OCI-M1 (cell line): ENCODE results near the gene STAT5B.

Experiments used
- DNase-seq: peaks from one replicate; lab custom pipeline; 2025; lab: John Stamatoyannopoulos, UW

STAT5B gene

DNA sequence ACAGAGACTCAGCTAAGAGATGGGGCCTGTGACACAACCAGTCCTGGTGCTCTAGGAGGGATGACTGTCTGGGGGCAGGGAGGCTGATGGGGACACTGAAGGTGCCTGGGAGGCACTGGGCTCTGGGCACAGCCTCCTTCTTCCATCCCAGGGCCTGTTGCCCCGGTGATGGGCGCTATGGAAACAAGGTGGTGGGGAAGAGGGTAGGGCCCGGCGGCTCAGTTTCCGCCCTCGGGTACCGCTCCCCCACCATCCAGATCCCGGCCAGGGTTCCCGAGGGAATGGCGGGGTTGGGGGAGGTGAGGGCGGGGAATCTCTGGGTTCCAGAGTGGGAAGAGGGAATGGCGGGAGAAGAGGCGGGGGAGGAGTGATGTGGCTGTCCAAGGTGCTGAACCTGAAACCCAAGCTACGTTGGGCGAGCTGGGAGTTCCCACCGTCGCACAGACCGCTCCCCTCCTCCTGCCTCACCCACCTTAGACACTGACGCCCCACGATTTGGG is 96.2 kb downstream of the STAT5B start:
- DNase-seq, result peak; percentile 34

DNA sequence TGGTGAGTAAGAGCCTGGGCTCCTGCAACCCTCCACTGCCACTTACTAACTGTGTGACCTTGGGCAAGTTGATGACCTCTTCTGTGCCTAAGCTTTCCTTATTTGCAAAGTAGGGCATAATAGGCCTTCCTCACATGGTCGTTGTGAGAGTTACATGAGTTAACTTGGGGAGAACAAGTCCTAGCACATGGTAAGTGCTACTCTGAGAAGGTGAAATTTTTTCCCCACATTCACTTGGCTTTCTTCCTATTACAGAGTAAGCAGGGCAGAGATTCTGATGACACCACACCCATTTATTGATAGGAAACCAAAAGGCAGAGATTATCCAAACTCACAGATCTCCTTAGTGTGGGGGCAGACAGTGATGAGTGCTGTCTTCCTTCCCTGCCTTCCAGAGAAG is 96.9 kb downstream of the STAT5B start:
- no peak for DNase-seq

DNA sequence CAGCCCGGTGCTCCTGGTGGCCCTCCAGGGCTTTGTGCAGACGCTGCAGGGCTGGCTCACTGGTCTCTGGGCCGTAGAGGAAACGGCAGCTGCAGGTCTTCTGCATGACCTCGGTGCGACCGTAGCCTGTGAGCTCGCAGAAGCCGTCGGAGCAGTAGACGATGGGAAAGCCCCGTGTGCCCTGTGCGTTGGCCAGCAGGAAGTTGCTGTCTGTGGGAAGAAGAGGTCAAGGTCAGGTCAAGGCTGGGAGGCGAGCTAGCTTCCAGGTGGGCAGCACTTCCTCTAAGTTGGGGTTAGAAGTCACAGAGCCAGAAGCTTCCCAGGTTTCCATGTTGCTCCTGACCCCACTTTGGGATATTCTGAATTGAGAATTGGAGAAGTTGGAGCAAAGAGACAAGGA is 97.4 kb downstream of the STAT5B start:
- no peak for DNase-seq

DNA sequence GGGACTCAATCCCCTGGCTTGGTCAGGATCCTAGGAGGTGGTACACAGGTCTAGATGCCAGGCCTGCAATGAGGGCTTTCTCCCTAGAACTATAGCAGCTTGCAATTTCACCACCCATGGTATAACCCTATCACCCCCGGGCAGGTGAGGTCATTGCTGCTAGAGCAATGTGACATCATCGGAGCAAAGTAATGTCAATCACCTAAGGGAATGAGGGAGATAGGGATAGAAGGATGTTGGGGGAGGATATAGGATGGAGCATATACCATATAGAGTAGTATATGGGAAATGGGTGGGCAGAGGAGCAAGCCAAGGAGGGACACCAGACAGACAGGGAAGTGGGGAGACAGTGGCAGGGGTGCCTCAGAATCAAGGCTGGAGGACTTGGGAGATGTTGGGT is 98.5 kb downstream of the STAT5B start:
- no peak for DNase-seq

DNA sequence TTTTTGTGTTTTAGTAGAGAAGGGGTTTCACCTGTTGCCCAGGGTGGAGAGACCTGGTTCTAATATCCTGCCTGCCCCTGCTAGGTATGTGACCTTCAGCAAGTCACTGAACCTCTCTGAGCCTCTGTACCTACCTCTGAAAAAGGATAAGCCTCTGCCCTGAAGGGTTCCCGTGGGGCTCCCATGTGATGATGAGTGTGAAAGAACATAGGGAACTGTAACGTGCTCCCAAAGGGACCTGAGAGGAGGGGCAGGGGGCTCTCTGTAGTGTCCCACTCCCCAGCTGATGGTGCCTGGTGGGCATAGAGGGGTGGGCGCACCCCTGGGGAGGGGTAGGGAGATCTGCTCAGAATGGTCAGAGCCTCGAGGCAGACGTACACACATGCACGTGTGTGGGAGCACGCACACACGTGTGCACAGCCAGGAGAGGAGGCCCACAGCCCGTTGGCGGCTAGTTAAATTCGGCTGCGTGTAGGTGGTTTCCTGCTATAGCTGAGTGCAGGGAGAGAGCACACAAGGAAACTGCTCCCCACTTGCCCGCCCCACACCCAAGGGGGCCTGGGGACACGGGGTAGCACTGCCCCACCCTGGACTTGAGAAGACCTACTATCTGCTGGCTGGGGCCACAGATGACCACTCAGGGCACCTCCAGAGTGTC is 101.9 kb downstream of the STAT5B start:
- DNase-seq, result no peak

DNA sequence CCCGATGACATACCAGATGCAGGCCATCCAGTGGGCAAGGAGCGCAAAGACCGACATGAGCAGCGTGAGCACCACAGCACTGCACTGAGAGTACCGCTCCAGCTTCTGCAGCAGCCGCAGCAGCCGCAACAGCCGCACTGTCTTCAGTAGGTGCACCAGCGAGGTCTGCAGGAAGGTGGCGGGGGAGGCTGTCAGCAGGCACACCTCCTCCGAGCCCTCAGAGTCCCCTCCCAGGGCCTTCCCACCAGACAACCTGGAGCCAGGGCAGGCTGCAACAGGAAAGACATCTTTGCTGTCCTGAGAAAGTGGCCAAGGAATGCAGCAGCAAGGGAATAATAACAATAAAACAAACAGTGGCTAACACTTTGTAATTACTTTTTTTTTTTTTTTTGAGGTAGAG is 104.4 kb downstream of the STAT5B start:
- DNase-seq, result no peak

DNA sequence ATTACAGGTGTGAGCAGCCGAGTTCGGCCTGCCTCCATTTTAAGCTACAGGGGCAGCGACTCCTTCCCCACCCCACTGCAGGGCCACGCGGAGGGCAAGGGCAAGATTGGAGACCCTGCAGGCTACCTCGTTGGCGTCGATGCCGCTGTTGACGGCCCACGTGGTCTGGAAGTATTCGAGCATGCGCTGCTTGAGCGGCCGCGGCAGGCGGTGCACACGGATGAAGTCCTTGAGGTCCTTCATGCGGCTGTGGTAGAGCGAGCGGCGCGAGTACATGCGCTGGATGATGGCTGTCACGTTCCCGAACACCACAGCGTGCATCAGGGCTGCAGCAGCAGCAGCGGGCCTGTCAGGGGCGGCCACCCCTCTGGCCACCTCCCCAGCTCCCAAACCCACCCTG is 106.8 kb downstream of the STAT5B start:
- no peak for DNase-seq

DNA sequence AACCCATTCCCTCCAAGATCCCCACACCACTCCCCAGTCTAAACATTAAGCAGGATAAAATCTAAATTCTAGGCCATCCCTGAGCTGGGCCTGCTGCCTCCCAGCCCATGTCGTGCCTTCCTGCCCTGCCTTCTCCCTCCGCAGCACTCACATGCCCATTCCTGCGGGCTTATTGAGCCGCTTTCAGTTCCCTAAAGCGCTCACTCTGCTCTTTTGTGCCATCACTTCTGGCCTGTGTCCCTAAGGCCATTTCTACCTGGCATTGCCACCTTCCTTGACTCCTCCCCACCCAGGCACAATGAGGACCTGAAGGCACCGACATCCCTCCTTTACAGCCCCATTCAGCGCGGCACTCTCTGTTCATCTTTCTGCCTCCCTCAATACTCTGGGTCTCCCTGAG is 108.4 kb downstream of the STAT5B start:
- DNase-seq, result no peak

DNA sequence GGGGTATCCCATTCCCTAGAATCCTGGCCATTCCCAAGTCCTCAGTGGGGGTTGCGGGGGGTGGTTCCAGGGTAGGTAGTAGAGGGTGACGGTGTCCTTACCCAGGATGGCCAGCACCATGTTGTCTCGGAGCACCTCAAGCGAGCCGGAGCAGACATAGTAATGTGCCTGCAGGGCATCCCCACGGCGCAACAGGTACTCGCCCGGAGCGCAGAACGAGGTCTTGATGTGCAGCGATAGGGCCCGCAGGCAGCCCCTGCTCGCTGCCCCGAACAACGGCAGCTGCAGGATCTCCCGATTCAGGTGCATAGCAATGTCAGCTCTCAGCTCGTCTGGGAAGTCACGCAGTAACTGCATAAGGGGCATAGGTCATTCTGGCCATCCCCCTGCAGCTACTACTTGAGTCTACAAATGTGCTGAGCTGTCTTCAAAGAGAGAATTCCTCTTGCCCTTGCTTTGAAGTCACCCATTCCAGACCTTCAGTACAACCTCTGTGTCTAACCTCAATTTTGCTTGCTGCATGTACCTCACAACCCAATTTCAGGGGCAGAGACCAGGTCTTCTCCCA is 109.9 kb downstream of the STAT5B start:
- no peak for DNase-seq

DNA sequence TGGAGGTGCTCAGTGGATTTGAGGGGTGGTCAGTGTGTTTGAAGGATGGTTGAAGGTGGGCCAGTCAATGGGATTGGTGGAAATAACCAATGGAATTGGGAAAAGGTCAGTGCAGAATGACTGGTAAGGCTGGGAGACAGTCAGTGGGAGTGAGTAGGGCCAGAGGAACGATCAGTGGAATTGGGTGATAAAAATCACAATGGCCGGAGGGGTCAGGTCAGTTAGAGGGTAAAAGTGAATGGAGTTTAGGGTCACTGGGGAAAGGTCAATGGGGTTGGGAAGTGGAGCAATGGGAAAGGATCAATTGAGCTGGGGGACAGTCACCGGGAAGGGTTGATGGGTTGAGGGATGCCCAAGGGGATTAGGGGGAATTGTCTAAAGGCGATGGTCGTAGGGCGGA is 110.4 kb downstream of the STAT5B start:
- no peak for DNase-seq

DNA sequence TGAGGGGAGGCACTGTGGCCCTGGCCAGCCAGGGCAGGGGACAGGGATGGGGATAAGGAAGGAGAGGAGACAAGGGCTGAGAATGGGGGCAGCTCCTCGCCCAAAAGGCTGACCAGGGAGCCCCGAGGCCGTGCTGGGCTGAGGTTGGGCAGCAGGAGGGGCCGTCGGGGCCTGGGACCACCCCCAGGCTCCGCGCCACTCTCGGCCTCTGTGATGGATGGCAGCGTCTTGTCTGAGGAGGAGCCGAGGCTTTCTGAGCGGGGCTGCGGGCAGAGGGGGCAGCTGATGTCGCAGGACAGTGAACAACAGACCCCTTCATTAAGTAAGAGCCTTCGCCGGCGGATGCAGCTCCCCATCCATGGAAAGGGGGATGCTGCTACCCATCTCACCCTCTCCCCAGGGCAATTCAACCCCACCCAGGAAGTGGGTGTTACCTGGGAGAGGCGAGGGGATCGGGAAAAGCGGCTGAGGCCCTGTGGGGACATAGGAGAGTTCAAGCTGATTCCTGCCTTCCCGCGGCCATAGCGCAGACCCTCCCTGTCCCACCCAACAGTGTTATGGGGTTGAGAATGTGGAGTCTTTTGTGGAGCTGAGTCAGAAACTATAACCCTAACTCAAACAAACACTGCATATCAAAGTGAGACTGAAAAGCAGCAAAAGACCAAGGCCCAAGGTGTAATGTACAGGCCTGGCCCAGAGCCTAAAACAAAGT is 112.3 kb downstream of the STAT5B start:
- DNase-seq, result no peak

DNA sequence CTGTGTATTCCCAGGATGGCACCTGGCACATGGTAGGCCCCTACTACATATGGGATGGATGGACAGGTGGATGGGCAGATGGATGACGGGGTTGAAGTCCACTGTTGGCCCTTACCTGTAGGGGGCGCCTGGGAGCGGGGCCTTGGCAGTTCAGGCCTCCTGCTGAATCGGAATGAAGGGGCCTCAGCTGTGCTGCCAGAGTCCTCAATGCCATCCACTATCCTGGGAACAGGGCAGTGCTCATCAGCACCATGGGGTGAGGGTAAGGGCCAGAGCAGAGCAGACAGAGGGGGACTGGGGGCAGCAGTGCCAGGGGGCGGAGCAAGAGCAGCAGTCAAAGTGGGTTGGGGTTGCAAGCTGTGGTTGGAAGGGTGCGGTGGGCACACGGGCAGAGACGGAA is 113.1 kb downstream of the STAT5B start:
- peak; percentile 57 for DNase-seq

DNA sequence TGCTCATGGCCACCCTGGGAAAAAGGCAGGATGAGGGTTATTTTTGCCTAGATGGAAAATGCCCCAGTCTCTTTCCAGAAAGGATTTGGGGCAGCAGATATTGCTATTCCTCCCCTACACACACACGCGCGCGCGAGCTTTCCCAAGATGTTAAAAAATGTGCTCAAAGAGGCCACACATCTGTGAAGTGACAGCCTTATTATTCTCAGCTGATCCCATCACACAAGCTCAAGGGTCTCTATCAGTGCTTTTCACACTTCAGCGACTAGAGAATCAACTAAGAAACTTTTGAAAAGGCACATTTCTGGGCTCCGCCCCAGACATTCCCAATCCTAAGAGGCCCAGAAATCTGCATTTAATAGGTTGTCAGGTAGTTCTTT is 115.7 kb downstream of the STAT5B start:
- no peak for DNase-seq

DNA sequence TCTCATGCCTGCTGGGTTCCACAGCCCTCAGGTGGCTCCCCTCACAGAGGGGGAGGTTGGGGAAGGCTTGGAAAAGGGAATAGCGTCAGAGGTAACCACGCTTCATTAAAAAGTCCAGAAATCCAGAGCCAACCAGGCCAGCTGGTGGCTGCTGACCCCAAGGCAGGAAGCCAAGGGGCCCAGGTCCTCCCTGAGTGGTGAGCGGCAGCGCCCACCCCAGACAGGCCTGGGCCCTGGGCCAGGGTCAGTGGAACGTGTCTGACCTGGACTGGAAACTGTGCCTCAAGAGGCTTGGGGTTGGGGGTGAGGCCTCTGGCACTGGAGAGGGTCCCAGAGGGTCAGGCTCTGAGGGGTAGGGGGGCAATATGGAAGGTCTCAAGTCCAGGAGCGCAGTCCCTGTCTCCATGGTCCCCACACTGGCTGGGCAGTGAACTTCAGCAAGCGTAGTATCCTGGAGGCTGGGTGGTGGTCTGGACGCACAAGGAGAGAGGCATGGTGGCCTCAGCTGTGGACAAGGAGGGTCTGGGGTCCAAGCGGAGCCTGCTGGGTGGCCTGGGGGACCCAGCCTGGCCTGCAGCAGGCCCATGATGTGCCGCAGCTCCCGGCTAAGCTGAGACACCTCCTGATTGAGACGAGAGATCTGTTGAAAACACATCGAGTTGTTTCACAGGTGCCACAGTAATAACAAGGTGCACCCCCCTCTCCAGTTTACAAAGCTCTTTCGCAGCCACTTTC is 116.2 kb downstream of the STAT5B start:
- DNase-seq, result no peak

DNA sequence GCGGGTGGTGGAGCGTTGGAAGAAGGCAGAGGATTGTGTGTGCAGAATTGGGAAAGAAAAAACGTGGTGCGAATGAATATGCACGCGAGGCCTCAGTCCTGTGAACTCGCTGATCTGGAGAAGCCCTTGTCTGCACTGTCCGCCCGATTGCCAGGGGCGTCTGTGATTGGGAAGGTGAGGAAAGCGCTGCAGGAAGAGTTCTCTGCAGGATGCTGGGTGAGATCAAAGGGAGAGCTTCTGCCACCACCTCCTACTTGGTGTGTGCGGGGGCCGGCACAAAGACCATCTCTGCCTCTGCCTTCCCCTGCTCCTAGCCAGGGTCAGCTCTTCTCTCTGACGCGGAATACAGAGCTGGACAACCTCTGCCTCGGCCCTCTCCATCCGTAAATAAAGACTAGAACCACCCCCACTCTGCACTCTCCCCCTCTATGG is 120.6 kb downstream of the STAT5B start:
- DNase-seq, result no peak

DNA sequence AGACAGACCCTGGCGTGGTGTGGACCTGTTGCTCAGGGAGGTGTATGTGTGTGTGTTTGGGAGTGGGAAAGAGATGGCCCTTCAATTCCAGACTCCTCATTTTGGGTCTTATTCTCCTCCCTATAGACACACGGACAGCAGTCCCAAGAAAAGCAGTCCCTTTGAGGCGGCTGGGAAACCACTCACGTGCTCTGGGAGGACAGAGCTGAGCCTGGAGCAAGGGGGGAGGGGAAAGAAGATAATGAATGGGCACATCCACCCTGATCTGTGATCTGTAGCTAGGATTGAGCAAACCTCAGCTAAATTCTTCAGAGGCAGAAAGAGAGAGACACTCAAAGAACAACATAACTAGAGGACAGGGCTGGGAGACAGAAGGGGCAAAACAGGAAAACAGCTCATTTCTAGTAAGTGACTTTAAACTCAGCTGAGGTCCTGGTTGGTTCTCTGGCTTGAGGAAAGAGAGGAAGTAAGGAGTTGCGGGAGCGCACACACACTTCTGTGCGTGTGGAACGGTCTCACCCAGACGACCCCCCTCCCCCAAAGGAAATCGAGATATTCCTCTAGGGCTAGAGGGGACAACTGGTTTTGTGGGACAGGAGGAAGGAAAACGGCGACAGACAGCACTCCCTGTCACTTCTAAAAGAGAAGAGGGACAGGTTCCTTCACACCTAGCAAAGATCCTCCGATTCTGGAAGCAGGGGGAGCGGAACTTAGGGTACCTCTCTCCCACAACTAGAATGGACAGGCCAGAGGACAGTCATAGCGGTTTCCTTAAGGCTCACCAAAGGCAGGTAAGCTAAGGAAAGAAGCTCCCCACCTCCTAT is 122.1 kb downstream of the STAT5B start:
- DNase-seq, result peak; percentile 77
